Measurements from ENCODE around the gene WNT3.

The WNT3 gene

GRCh38 chr17:46833840-46834208, 15.3 kb upstream of the WNT3 start:
- no peak for DNase-seq

- DNase-seq, result no peak
Observed at GRCh38 chr17:46832945-46833839, 14.7 kb upstream of the WNT3 start.

GRCh38 chr17:46832331-46832821, 13.9 kb upstream of the WNT3 start:
- no peak for DNase-seq

GRCh38 chr17:46831573-46832330, 13.3 kb upstream of the WNT3 start:
- DNase-seq, result no peak

GRCh38 chr17:46827274-46827673, 8.8 kb upstream of the WNT3 start:
- DNase-seq, result no peak

GRCh38 chr17:46826116-46826515, 7.6 kb upstream of the WNT3 start:
- no peak for DNase-seq

GRCh38 chr17:46823657-46824056, 5.2 kb upstream of the WNT3 start:
- DNase-seq, result no peak

- peak; percentile 27 for DNase-seq
Observed at GRCh38 chr17:46822388-46822921, 4.0 kb upstream of the WNT3 start.

- no peak for DNase-seq
Observed at GRCh38 chr17:46821482-46822387, 3.2 kb upstream of the WNT3 start.

- DNase-seq, result no peak
Observed at GRCh38 chr17:46820592-46821450, 2.3 kb upstream of the WNT3 start.

GRCh38 chr17:46819906-46820351, 1.4 kb upstream of the WNT3 start:
- DNase-seq, result no peak

GRCh38 chr17:46818929-46819859, 702 bp upstream of the WNT3 start:
- DNase-seq, result no peak

- no peak for DNase-seq
Observed at GRCh38 chr17:46817901-46818209, 637 bp downstream of the WNT3 start.

GRCh38 chr17:46817151-46817900, 1.2 kb downstream of the WNT3 start:
- no peak for DNase-seq

- DNase-seq, result no peak
Observed at GRCh38 chr17:46815474-46816353, 2.8 kb downstream of the WNT3 start.

- no peak for DNase-seq
Observed at GRCh38 chr17:46814446-46814845, 4.0 kb downstream of the WNT3 start.

GRCh38 chr17:46813920-46814319, 4.6 kb downstream of the WNT3 start:
- no peak for DNase-seq

GRCh38 chr17:46812624-46813318, 5.7 kb downstream of the WNT3 start:
- DNase-seq, result no peak

Measured in activated naive CD4-positive, alpha-beta T cell treated with Interleukin-2 at 50 U/mL for 16 hours (primary cell).